Activated naive CD8-positive, alpha-beta T cell (primary cell): ENCODE data around the gene SENP8.

ENCODE experiments used
- H3K27ac Mint-ChIP-seq: one replicate; pipeline ENCODE4 v1.8.0; 2021; ENCODE audit warnings: mixed read lengths
- H3K27me3 Mint-ChIP-seq: one replicate; pipeline ENCODE4 v1.8.0; 2021; ENCODE audit warnings: mixed read lengths
- H3K36me3 Mint-ChIP-seq: one replicate; pipeline ENCODE4 v1.8.0; 2021; ENCODE audit warnings: mixed read lengths
- H3K4me1 Mint-ChIP-seq: one replicate; pipeline ENCODE4 v1.8.0; 2021; ENCODE audit warnings: low read depth, mixed read lengths
- H3K4me3 Mint-ChIP-seq: one replicate; pipeline ENCODE4 v1.8.0; 2021; ENCODE audit warnings: mild to moderate bottlenecking, mixed read lengths
- H3K9me3 Mint-ChIP-seq: one replicate; pipeline ENCODE4 v1.8.0; 2021; ENCODE audit warnings: low read depth, mixed read lengths

SENP8 gene

DNA sequence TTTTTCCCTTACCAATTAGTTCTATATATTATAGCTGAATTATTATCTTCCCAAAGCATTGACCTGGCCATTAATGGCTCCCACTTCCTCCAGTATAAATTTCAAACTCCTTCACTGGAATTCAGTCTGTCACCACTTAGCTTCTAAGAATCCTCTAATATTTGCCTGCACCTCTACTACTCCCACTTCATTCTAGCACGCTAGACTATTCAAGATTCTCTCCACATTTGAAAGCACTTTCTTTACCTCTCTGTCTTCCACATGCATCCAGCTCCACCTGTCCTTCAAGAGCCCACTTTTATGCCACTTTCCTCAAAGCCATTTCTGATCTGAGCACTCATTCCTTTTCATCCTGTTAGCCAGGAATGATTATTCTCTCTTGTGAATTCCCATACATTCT lies 15.0 kb downstream of the SENP8 start:
- Mint-ChIP-seq H3K4me3 (no peak overlapping the region), H3K36me3 (peaks cover 4% of the 10 kb centered on the region), H3K27ac (no peak overlapping the region), H3K9me3 (no peaks in the 10 kb centered on the region), H3K27me3 (peaks cover 2% of the 10 kb centered on the region), H3K4me1 (no peaks in the 10 kb centered on the region)

DNA sequence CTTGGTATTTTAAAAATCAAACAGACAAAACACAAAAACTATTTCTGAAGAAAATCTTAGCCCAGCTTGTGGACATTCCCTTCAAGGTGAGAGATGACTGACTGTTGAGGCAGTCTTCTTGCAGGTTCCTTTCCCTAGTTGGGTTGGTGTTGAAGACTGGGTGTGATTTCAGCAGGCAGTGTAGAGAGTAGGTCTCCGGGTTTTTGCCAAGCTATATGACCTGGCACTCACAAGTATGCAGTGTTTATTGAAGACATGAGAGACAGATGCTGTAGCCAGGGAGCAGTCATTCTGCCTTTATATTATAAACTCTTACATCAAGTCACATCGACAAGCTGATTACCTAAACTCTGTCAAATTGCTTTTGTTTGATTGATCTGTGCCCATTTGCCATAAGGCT lies 17.5 kb downstream of the SENP8 start:
- no peak overlapping the region for H3K27ac Mint-ChIP-seq
- H3K27me3 Mint-ChIP-seq: peaks cover 2% of the 10 kb centered on the region
- no peaks in the 10 kb centered on the region for H3K4me1 Mint-ChIP-seq
- peaks cover 4% of the 10 kb centered on the region for H3K36me3 Mint-ChIP-seq
- H3K4me3 Mint-ChIP-seq: no peak overlapping the region
- no peaks in the 10 kb centered on the region for H3K9me3 Mint-ChIP-seq

DNA sequence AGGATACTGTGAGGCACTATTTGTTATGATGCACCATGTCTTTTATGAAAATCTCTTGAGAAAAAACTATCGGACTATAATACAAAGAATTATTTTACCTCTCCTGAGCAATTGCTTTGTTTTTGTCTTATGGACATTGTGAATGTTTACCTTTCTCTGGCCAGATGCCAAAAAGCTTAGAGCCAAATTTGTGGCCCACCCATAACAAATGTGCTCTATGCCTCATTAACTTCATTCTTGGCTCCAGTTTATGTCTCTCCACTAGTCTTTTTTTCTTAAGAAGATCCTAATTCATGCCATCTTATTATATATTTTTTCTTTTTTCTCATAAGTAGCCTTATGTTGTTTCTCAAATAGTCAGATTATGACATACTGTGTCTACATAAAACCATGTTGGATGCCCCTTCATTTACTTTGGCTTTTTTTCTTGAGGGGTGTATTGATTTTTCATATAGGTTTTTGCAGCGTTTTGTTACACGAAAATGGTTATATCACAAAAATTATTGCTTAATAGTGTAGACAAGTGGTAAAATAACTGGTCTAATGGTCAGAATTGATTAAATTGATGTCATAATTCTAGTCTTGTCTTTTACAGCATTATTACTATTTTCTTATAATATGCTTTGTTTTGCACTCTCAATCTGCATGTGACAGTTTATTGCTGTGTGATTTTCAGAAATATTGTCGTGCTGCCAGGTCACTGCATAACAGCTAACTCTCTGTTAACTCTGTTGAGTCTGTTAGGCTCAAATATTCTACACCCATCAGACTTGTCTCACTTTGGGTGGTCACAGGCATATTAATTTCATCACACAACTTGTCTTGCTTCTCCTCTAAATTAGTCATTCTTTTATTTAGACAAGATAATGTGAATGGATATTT lies 18.2 kb downstream of the SENP8 start:
- no peak overlapping the region for H3K27ac Mint-ChIP-seq
- H3K4me3 Mint-ChIP-seq: no peak overlapping the region
- H3K9me3 Mint-ChIP-seq: no peaks in the 10 kb centered on the region
- H3K36me3 Mint-ChIP-seq: peaks cover 4% of the 10 kb centered on the region
- H3K4me1 Mint-ChIP-seq: no peaks in the 10 kb centered on the region
- peaks cover 2% of the 10 kb centered on the region for H3K27me3 Mint-ChIP-seq

DNA sequence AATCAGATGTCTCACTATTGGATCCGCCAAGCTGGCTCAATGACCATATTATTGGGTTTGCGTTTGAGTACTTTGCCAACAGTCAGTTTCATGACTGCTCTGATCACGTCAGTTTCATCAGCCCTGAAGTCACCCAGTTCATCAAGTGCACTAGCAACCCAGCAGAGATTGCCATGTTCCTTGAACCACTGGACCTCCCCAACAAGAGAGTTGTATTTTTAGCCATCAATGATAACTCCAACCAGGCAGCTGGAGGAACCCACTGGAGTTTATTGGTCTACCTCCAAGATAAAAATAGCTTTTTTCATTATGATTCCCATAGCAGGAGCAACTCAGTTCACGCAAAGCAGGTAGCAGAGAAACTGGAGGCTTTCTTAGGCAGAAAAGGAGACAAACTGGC lies 21.5 kb downstream of the SENP8 start:
- Mint-ChIP-seq H3K27ac (no peak overlapping the region), H3K9me3 (no peaks in the 10 kb centered on the region), H3K4me1 (no peaks in the 10 kb centered on the region), H3K36me3 (no peaks in the 10 kb centered on the region), H3K27me3 (no peaks in the 10 kb centered on the region), H3K4me3 (no peak overlapping the region)

DNA sequence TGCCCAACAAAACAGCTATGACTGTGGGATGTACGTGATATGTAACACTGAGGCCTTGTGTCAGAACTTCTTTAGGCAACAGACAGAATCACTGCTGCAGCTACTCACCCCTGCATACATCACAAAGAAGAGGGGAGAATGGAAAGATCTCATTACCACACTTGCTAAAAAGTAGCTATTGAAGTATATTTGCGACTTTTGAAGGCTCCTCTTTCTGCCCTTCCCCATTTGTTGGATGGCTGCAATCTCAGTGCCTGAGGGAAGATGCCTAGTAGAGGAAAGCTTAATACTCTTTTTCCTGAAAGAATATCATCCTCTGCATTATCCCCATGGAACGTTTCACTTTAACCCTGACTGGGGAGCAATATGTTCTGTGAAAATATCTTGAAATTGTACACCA lies 21.9 kb downstream of the SENP8 start:
- H3K27me3 Mint-ChIP-seq: no peaks in the 10 kb centered on the region
- no peaks in the 10 kb centered on the region for H3K36me3 Mint-ChIP-seq
- H3K9me3 Mint-ChIP-seq: no peaks in the 10 kb centered on the region
- no peak overlapping the region for H3K27ac Mint-ChIP-seq
- no peaks in the 10 kb centered on the region for H3K4me1 Mint-ChIP-seq
- no peak overlapping the region for H3K4me3 Mint-ChIP-seq

DNA sequence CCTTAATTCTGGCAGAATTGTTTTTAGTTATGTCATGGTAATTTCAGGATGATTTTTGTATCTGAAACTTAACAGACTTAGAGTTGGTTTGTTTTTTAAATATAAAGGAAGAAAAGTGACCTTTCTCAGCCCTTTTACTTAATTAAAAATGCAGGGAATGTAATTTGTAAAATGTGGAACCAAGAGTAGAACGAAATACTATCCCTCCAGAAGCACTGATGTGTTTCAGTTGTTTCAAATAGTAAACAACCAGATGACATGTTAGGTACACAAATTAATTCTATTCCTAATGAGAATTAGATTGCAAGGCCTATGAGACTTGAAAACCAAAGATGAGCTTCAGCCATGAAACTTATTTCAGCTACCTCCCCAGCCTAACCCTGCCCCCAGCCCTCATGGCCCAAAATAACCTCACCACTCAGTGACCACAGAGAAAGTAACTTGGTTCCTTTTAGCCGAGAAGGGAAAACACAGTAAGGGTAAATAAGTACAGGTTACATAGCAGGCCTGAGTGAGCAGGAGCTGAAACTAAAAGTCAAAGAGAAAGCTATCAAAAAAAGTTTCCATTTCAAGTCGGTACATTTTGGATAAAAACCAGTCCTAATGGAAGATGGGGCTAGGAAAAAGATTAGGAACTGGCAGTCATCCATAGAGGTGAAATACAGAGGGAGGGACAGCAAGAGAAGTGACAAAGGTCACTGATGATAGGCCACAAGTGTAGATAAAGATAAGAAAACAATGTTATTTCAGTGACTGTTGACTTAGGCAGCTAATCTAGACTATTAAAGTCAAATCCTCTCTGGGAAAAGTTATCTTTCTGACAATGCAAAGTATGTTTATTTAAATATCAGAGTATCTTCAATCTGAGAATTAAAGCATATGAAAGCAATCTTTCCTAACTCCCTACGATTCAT lies 23.2 kb downstream of the SENP8 start:
- Mint-ChIP-seq H3K4me1 (no peaks in the 10 kb centered on the region), H3K27ac (no peak overlapping the region), H3K27me3 (no peaks in the 10 kb centered on the region), H3K9me3 (no peaks in the 10 kb centered on the region), H3K36me3 (no peaks in the 10 kb centered on the region), H3K4me3 (no peak overlapping the region)

DNA sequence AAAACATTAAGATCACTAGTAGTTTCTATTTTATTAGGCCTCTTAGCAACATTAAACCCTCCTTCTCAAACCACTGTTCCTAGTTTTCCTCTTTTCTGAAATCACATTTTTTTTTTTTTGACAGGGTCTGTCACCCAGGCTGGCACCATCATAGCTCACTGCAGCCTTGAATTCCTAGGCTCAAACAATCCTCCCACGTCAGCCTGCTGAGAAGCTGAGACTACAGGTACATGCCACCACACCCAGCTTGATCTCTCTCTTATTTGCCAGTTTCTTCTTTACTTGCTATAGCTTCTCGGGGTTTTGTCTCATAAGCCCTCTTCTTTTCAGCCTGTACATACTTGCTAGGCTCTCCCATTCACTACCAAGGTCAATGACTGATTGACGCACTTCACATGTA lies 28.0 kb downstream of the SENP8 start:
- Mint-ChIP-seq H3K4me1 (no peaks in the 10 kb centered on the region), H3K9me3 (no peaks in the 10 kb centered on the region), H3K4me3 (no peak overlapping the region), H3K36me3 (no peaks in the 10 kb centered on the region), H3K27ac (no peak overlapping the region), H3K27me3 (no peaks in the 10 kb centered on the region)

DNA sequence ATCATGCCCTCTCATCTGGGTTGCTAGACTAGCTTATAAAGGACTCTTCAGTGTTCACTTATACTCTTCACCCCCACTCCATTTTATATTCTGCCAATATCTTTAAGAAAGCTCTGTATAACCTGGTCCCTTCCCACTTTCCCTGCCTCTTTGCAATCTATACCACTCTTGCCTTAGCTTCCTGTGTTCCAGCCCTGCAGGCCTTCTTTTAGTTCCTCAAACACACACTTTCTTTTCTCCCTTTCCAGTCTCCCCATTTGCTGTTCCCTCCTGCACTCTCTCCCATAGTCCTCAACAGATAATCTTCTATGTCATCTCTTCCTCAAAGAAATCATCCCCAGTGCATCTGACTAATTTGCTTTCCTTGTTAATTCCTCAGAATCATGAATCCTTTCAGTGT lies 28.7 kb downstream of the SENP8 start:
- Mint-ChIP-seq H3K27me3 (no peaks in the 10 kb centered on the region), H3K4me1 (no peaks in the 10 kb centered on the region), H3K36me3 (no peaks in the 10 kb centered on the region), H3K4me3 (no peak overlapping the region), H3K27ac (no peak overlapping the region), H3K9me3 (no peaks in the 10 kb centered on the region)

DNA sequence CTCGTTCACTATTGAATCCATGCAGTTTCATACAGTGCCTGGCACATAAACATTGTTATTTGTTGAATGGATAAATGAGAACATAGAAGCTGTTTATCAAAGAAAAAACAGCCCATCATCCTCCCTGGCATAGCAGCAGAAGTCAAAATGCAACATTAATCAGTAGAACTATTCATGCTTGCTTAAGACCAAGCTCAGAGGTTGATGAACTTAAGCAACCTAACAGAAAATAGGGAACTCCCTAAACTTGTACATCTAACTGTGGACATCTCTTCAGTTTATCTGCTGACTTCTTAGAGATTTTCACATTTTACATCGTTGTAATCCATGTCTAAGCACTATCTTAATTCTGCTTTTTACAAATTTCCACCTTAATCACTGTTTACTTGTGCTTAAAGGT lies 29.2 kb downstream of the SENP8 start:
- no peaks in the 10 kb centered on the region for H3K9me3 Mint-ChIP-seq
- H3K36me3 Mint-ChIP-seq: no peaks in the 10 kb centered on the region
- H3K4me3 Mint-ChIP-seq: no peak overlapping the region
- no peaks in the 10 kb centered on the region for H3K27me3 Mint-ChIP-seq
- H3K4me1 Mint-ChIP-seq: no peaks in the 10 kb centered on the region
- H3K27ac Mint-ChIP-seq: no peak overlapping the region

DNA sequence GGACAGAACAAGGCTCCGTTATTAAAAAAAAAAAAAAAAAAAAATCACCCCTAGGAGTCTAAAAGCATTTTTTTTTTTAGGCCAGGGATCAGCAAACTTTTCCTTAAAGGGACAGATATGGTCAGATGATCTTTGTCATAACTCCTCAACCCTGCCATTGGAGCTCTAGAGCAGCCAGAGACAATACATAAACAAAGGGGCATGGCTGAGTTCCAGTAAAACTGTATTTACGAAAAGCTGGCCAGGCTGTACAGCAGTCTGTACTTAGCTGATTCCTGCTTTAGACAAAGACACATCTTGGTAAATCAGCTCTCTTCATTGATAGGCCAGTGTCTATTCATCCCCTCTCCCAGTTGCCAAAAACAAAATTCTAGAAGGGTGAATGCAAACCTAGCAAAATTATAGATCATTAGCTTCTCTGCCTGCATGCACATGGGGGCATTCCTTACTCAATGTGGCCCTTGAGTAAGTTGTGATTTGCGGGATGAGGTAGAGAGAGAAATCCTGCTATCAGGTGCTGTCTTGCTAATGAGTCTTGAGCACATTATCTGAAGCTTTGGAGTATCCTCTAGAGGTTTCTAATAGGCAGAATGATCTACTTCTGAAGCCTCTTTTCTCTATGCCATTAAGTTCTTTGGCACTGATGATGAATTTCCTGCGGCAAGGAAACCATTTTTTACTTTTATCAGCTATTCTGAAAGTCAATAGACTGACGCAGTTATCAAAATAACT lies 35.2 kb downstream of the SENP8 start:
- H3K9me3 Mint-ChIP-seq: no peaks in the 10 kb centered on the region
- no peak overlapping the region for H3K4me3 Mint-ChIP-seq
- no peak overlapping the region for H3K27ac Mint-ChIP-seq
- peaks cover 6% of the 10 kb centered on the region for H3K4me1 Mint-ChIP-seq
- no peaks in the 10 kb centered on the region for H3K36me3 Mint-ChIP-seq
- H3K27me3 Mint-ChIP-seq: peaks cover 1% of the 10 kb centered on the region

DNA sequence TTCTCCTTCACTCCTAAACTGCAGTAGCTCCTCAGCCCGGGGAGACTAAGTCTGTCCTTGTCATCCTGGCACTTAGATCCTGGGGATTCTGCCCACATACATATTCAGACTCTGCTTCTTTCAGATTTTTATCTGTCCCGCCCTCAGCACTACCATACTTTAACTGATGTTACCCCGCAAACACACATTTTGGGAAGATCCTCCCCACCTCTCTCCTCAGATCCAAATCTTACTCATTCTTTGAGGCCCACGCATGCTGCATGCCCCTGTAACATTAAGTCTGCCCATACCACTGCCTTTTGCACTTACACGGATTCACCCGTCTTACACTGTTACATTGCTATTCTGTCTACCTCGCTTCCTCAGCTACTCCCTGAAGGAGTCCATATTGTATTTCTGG lies 36.1 kb downstream of the SENP8 start:
- no peak overlapping the region for H3K4me3 Mint-ChIP-seq
- no peaks in the 10 kb centered on the region for H3K9me3 Mint-ChIP-seq
- no peak overlapping the region for H3K27ac Mint-ChIP-seq
- H3K4me1 Mint-ChIP-seq: peaks cover 6% of the 10 kb centered on the region
- H3K27me3 Mint-ChIP-seq: peaks cover 1% of the 10 kb centered on the region
- no peaks in the 10 kb centered on the region for H3K36me3 Mint-ChIP-seq

DNA sequence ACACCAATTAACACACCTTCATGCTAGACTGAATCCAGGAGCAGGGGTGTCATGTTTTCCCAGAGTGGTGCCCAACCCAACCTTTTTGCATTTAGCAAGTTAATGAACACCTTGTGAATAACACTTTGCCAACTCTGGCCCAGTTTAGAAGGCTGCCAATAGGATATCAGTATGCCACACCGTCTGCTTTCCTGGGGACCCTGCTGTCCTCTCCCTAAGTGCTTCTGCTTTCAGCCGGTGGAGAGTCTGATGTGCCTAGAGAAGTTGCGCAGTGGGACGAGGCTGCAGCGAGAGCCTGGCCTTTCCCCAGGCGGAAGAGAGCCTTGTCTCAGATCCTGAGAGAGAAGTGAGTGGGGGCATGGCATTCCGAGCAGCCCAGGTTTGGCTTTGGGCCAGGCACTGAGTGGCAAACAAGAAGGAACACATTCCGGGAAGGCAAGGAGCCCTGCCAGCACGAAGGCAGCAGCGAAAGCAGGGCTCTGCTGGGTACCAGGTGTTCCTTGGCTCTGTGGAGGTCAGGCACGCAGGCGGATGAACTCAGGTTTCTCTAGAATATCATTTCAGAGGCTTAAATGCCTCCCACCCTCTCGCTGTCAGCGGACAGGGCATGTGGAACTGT lies 36.9 kb downstream of the SENP8 start:
- H3K27ac Mint-ChIP-seq: no peak overlapping the region
- no peaks in the 10 kb centered on the region for H3K9me3 Mint-ChIP-seq
- H3K36me3 Mint-ChIP-seq: no peaks in the 10 kb centered on the region
- peak overlapping the region; percentile 83 for H3K4me3 Mint-ChIP-seq
- peaks cover 6% of the 10 kb centered on the region for H3K4me1 Mint-ChIP-seq
- H3K27me3 Mint-ChIP-seq: peaks cover 1% of the 10 kb centered on the region

DNA sequence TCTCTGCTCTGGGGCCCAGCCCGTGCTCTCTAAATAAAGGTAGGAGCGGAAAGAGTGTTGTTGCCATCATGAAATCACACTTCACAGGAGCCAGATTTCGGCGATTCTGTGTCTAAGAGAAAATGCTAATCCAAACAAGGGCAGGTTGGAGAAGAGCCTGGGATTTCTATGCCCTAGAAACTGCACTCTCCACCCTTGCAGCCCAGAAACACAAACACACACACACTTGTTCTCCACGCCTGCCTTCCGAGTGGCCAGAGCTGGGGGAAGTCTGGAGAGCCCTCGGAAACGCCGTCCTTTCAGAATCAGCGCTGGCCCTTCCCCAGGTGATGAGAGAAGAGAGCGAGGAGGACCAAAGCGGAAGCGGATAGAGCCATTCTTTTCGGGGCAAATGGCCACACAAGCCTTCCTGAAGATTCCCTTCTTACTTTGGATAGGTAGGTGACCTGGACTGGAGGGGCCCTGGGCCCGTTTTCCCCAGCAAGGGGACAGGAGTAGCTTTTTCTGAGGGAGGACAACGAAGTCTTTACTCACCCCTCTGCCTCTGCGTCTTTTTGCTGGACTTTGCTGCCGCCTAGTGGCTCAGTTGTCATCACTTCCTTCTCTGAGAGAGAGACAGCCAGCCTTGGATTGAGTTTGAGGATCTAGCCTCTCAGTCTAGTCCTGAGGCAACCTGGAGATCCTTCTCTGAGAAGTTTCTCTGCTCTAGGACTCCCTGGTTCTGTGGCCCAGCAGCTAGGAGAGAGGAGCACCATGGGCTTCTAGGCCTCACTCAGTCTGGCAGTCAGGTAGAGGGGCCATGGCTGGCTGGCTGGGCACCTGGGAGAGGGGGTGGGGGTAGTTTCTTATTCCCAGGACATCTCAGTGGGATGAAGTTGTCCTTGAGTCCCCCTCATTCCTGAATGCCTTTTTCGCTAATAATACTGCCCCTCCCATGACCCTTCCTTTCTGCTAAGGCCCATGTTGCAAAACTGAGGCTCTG lies 37.7 kb downstream of the SENP8 start:
- Mint-ChIP-seq H3K36me3 (no peaks in the 10 kb centered on the region), H3K4me3 (peak overlapping the region; percentile 83), H3K4me1 (peaks cover 6% of the 10 kb centered on the region), H3K27me3 (peaks cover 1% of the 10 kb centered on the region), H3K9me3 (no peaks in the 10 kb centered on the region), H3K27ac (peak overlapping the region; percentile 19)

DNA sequence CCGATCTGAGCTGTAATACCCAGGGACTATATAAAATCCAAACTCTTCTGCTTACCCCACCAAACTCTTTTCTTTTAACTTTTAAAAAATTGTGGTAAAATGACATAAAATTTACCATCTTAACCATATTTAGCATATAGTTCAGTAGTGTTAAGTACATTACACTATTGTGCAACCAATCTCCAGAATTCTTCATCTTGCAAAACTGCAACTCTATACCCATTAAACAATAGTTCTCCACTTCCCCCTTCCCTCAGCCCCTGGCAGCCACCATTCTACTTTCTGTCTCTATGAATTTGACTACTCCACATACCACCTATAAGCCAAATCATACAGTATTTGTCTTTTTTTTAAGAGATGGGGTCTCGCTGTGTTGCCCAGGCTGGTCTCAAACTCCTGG lies 38.7 kb downstream of the SENP8 start:
- Mint-ChIP-seq H3K27me3 (peaks cover 1% of the 10 kb centered on the region), H3K4me1 (peaks cover 6% of the 10 kb centered on the region), H3K4me3 (no peak overlapping the region), H3K9me3 (no peaks in the 10 kb centered on the region), H3K36me3 (no peaks in the 10 kb centered on the region), H3K27ac (no peak overlapping the region)
